M059J (cell line): ENCODE results near the gene LRP8. TPM values are rescaled to one million over a fixed set of nuclear protein-coding genes. Genes with fewer than 3 reads are reported as not detected.

Experiments used
- DNase-seq: peaks from one replicate; pipeline ENCODE4 v3.0.0-alpha.2; 2012; ENCODE audit warnings: low read depth
- total RNA-seq: library from RNA; depleted of rRNA; stranded (reverse); fragments of >200 nt; shearing (Covaris generic); gene quantifications from 2 replicates; pipeline ENCODE4 v1.2.3, GENCODE V29; 2014

Gene LRP8
- total RNA-seq, 1 experiment from 2014 or later, result 57.4 TPM

DNA sequence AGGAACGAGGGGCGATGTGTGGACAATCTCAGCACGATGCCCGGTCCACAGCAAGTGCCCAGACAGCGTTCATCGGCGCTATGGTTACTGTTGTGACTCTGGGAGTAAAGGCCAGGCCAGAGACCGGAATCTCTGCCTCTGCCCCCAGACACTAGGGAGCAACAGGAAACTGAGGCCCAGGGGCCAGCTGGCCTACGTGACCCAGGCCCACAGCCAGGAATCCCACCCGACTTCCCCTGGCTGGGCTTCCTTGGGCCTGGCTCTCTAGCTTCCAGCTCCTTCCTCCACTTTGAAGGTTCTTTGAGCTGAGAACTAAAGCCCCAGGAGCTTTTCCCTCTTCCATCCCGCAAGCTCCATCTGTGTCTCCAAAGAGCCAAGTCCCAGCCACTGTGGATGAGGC, 4.6 kb downstream of the LRP8 start:
- no peak for DNase-seq

DNA sequence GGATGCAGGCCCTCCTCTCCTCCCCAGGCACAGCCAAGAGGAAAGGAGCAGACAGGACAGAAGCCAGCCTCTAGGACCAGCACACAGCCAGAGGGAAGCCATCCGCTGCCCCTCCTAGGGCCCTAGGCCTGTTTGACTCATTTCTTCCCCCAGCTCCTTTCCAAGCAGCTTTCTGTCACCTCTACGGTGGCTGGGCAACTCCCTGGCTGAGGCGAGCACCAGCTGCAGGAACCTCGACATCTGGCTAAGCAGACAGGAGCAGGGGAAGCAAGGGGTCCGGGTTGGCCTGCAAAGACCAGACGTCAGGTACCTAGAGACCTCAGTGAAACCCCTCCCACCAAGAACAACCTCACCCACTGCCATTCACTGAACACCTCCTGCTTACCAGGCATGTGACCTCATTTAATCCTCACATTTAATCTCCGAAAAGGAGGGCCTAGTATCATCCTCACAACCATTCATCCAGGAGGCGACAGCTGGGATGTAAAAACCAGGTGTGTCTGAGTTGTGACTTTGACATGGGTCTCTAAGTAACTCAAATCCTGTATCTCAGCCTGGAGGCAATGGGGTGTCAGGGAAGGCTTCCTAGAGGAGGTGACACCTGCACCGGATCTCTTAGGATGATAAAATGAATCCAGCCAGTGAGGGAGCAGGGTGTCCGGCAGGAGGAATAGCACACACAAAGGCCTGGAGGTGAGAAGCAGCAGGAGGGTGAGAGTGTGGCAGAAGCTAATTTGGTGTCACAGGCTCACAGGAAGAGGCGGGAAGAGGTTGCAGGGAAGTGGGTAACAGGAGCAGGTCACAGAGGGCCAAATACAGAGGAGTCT, 5.9 kb downstream of the LRP8 start:
- DNase-seq, result no peak

DNA sequence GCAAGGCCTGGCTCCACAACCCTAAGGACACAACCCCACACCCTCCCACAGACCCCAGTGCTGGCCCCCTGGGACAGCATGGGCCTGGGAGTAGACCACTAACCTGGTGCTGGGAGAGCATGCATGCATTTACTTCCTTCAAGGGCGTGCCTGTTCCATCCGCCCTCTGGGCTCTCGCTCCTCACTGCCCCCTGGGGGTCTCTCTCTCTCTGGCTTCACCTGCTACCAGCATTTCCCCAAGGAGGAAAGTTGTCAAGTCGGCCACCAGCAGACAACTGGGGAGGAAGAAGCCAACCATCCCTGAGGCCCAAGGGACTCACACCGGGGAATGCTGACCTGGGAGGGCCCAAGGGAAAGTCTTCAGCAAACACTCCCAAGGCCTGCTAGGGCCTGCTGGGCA, 6.5 kb downstream of the LRP8 start:
- DNase-seq, result no peak

DNA sequence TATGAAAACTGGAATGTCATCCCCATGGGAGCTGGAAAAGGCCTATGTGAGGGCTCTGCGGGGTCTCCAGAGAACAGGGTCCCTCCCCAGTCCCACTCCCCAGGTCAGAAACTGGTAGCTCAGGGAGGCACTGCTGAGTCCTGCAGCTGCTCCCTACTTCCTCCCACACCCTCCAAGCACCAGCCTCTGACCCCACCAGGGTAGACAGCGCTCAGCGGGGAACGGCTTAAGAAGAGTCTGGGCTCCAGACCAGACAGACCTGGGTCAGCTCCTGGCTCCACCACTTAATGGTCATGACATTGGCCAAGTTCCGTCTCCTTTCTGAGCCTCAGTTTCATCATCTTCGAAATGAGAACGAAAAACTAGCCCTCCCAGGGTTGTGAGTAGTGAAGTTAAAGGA, 7.2 kb downstream of the LRP8 start:
- DNase-seq, result no peak

DNA sequence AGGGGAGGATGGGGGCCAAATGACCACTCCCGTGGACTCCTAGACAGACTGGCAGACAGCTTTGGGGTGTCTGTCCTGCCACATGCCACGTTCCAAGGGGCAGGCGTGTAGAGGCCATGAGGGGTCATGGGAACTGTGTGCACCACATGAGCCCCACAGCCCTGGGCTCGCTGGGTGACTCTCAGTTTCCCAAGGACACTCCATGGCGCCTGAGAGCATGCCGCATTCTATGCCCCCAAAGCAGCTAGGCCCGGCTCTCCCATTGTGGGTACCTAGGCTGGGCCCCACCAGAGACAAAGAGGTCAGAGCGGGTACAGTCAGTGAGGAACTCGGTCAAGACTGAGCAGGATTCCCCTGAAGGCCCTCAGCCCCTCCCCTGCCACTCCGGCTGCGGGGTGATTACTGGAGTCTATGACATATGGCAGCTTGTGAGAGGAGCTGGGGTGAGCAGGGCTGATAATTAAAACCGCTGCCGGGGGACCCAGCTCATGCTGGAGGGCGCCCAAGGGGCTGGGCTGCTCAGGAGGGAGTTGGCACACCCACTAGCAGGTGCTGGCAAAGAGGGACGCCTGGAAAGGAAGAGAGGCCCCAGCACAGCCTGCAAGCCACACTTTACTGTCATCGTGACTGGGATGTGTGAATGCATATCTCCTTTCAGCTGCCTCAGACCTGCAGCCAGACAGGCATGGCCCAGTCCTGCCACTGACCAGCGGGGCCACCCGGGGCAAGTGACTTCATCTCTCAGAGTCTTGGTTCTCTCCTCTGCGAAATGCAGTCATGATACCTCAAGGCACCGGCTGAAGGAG, 8.4 kb downstream of the LRP8 start:
- no peak for DNase-seq

DNA sequence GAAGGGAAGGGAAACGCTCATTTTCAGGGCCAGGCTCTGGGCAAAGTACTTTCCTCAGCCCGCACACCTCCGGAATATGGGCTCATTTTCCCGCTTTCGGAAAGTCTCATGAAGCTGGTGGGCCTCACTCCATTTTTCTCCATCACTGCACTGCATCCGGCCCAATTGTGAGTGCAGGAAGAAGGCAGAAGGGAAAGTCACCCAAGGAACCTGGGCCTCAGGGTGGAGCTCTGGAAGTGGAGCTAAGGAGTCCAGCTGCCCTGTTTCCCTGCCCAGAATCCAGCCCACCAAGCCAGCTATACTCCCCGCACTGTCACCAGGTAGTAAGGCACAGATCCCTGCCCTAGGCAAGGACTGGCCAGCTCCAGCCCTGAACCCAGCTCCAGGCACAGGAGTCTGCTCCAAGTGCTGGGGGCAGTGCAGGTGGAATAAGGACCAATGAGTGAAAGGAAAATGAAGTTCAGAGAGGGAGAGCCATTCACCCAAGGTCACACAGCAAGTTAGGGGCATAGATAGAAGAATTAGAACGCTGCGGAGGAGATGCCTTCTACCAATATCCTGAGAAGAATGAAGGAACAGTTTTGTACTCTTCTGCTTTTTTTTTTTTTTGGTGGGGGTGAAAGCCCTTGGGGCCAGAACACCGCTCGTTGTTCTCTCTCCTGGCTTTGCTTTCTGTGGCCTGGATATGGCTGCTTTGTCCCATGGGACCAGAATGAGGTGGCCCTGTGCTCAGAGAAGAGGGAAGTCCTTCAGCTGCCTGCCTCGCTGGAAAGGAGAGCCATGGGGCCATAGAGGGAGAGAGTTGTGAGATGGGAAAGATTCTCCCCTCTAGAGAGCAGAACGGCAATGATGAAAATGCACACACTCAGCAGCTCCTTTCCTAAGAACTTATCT, 10.0 kb downstream of the LRP8 start:
- DNase-seq, result no peak

DNA sequence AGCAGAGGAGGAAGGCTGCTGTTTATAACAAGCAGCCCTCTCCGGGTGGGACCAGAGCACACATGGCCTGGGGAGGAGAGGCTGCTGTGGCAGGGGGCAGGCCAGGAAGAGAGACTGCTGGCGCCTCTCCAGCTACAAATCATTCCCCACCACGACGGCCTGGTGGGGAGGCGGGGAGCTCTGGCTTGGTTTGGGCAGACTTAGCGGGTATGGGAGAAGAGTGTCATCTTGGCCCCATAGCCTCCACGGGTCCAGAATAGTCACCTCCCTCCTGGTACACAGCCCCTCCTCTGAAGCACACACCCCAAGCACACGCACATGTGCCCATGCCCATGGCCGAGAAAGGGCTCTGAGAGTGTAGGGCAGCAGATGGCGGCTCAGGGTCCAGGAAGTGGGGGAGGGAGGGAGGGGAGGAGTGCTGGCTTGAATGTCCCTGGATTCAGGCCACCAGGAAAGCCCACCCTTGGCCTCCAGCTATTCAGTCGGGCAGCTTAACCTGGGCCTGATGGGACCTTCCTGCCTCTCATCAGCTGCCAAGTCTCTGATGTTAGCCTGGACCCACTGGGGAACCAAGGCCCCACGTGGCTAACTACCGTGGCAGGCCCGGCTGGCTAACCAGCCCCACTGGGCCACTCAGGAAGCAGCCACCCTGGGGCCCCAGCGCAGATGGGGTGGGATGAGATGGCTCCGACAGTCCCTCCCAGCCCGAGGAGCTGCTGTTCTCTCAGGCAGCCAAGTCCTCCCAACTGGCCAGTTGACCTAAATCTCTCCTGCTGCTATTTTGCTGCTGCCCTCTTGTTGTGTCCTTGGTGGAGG, 10.9 kb downstream of the LRP8 start:
- DNase-seq, result no peak

DNA sequence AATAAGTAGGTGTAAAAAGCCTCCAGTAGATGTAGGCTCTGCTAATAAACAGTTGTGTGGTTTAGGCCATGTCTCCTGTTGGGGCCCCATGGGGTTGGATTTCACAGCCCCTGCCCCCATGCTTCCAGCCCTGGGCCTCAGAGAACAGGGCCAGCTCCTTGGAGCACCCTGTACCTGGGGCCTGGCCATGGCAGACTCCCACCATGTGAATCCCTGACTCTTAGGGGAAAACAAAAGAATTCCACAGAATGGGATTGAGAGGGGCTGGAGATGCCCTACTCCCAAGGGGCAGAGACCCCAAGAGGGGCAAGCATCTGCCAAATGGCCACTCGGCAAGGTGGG, 11.5 kb downstream of the LRP8 start:
- no peak for DNase-seq

DNA sequence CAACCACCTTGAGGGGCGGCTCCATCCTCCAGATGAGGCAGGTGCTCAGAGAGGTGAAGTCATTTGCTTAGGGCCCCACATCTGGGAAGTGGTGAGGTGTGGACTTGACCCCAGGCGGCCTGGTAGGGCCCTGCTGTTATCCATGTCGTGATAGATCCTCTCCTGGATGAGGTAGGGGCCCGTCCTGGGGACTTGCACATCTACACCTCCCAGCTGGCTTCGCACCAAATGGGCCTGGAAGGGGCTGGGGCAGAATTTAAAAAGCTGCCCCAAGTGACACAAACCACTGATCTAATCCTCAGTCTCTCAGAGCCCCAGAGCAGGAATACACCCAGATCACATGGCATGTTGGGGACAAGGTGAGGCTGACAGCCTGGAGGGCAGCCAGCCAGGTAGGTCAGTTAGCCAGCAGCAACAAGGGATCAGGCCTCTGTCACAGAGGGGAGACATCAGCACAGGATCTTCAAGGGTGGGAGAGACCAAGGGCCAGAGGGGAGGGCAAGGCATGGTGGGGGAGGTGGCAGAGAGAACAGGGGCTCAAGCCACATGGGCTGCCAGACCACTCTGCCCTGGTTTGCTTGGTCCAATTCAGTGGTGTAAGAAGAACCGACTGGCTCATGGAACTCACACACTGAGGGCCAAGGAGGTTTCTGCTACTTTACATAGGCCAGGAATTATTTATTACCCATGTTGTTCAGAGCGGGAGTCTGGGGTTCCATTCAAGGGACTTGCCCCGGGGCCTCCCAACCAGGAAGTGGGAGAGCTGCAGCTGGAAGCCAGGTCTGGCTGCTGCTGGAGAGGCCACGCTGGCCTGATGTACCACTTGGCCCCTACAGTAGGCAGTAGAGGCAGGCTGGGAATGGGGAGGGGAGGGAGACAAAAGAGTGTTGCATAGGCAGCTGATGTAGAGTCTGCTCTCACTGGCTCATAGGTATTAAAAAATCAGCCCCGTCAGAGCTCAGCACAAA, 12.1 kb downstream of the LRP8 start:
- peak; percentile 12 for DNase-seq

DNA sequence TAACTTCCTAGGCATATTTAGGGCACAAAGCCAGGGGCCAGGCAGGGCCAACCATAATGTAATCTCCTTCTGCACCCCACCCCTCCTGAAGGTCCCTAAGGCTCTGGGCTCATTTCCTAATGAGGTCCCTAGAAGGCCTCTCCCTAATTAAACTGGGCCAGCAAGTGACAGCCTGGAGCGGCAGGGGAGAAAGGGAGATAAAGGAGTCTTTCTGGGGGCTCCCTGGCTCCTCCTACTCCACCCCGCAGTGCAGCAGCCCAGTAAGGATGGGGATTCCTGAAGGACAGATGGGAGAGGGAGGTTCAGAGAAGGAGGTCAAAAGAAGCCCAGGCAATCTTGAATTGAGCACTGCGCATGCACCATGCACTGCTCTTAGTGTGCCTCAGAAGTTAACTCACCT, 12.8 kb downstream of the LRP8 start:
- DNase-seq, result no peak

DNA sequence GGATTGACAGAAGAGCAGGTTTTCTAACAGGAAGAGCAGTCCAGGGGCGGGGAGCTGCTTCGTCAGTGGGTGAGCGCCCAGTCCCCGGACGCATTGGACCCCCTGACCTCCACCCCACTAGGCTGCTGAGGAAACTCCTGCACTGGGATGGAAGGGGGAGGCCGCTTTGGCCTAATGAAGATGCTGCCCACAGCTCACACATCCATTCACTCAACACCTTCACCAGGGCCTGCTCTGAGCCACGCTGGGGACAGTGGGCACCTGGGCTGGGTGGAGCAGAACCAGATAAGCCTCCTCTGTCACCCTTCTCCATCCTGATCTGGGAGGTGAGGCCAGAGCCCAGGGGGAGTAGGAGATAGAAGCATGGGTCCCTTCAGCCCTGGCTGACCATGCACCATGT, 13.3 kb downstream of the LRP8 start:
- DNase-seq, result no peak

DNA sequence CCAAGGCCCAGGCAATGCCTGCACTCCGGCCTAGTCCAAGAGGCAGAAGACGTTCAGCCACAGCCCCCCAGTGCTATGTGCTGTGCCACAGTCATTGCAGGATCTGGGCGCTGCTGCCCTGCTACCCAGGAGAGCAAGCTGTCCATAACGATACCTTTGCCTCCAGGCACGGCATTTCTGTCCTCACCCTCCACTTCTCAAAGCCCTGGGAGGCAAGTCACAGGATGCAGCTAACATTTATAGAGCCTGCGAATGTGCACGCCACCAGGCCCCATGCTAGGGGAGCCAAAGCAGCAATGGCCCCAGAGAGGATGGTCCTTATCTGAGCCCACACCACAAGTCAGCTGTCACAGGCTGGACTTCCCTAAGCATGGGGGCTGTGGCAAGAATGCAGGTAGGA, 13.8 kb downstream of the LRP8 start:
- no peak for DNase-seq

DNA sequence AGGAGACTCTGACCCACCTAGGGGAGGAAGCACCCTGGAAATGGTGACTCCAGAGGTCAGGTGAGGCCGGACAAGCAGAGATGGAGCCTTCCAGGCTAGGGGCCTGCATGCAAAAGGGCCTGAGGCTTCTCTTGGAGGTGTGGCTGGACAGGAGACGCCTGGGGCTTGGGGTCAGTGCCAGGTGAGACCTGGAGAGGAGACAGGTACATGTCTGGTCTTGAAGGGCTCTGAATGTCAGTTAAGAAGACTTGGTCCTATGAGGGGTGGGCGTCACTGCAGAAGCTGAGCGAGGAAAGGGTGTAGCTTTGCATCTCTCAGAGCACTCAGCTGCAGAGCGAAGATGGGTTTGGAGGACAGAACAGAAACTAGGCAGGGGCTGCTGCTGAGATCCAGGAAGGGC, 14.3 kb downstream of the LRP8 start:
- DNase-seq, result no peak

DNA sequence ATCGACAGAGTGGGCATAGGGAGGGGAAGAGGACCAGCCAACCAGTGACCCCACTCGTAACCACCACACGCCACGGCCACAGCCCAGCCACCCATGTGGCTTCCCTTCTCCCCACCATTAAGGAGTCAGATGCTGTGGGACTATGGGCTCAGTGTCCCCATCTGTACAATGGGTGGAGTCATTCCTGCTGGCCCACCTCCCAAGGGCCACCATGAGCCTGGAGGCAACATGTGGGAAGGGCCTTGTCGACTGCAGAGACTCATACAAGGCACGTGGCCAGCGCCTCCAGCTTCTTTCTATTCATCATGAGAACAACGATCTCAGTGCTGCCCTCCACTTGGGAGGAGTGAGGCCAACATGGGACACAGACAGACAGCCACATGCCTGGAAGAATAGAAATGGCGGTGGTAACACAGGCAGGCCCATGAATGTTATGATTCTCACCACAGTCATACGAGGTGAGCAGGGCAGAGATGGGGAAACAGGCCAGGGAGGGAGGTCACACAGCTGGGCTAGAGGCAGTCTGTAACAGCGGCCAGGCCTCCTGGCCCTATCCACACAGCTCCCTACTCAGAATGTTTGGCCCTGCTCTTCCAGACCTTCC, 16.1 kb downstream of the LRP8 start:
- DNase-seq, result no peak

DNA sequence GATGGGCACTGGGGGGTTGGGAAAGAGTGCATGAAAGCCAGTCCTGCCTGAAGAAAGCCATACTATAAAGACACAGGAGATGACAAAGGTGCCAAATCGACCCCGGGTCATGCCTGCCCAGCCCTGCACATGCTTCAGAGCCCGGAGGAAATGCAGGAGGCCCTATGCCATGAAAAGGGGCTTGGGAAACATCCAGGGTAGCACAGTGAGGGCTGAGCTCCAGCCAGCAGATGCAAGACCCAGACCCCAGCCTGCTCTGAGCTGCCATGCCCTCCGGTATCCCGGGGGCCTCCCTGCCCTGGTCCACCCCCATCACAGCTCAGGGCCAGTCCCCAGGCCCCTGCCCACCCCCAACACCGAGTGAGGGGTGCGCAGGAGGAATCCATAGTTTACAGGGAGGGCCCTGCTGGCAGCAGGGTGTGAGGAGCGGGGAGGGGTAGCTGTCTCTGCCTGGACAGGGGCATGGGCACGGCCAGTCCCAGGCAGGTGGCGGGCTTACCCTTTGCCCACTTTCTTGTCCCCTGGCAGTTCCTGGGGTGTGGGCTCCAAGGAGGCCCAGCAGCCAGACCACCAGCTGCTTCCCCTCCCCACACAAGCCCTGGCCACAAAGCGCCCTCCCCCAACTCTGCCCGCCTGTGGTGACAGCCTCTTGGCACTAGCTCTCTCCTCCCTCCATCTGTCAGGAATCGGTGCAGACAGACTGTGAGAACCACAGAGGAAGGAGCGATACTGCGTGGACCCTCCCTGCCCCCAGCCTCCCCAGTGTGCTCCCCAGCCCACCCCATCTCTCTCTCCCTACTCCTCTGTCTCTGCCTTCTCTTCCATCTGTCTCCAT, 16.8 kb downstream of the LRP8 start:
- DNase-seq, result no peak

DNA sequence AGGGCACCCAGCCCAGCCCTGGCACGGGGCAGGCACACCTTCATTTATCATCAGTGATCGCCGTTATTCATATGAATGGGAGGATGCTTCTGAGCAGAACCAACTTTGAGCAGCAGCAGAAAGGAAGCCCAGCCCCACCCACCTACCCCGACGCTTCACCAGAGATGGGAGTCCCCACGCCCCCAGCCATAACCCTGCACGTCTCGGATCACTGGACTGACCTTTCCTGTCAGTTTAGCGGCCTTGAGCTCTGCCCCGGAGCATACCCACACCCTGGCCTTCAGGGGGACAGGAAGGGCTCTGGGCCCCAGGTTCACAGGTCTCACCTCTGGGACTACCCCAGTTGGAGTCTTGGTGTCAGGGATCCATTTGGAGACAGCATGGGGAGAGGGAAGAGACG, 18.1 kb downstream of the LRP8 start:
- no peak for DNase-seq

DNA sequence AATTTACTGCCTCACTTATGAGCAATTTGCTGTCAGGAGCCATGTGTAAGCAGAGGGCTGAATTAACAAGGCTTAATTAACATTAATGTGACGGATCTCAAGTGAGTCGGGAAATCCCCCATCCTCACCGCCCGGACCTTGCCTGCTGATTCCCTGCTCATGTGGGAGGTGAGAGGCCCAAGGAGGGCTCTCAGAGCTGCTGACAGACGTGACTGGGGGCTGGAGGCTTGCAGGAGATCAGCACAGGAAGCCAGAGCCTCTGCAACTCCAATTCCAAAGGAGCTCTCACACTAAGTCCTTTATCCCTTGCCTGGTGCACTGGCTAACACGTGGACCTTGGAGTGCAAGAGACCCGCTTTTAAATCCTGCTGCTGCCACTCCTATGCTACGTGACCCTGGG, 19.4 kb downstream of the LRP8 start:
- no peak for DNase-seq

DNA sequence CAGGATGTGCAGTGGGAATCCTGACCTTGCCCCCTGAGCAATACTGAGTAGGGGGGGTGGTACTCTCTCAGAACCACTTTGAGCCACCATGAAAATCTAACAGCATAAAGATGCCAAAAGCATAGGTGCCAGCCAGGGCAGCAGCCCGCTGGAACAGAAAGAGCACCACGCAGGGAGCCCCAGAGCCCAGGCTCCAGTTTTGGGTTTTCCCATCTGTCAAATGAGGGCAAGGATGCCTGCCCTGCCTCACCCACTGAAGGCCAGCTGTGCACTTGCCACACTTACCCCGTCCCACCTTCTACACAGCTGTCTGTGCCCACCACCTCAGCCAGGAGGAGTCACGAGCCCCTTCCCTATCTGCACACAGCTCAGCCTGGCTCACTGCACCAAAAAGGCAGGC, 20.8 kb downstream of the LRP8 start:
- DNase-seq, result no peak

DNA sequence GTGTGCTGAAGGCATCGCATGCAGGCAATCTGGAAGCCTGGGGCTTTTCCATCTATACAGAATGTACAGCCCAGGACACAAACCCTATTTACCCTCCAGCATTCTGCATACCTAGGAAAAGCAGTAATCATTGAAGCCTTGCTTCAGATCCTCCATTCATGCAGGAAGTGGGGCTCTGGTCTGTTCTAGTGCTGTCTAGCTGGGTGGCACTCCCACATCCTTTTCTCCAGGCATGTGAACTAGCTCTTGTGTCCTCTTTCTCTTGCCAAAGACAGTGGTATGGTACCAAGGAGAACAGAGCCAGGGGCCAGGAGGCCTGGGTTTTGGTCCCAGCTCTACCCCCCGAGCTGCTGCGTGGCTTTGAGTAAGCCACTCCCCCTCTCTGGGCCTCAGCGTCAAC, 21.7 kb downstream of the LRP8 start:
- no peak for DNase-seq
